D721Med (cell line): ENCODE data around the gene DUSP10.
A peak's percentile ranks its signal among the peaks of the same experiment; 100 is the strongest.

ENCODE experiments used
- DNase-seq: peaks from one replicate; pipeline ENCODE4 v3.0.0; 2011; ENCODE audit warnings: low spot score; ENCODE audit not compliant: insufficient read length
- FAIRE-seq: peaks from 2 replicates; lab custom pipeline; 2011; peaks lifted over from hg19 to GRCh38; lab: Jason Lieb, UNC
- CTCF ChIP-seq: IDR thresholded peaks from 2 replicates; pipeline ENCODE4 v1.5.1; 2012; ENCODE audit warnings: mild to moderate bottlenecking, control low read depth; ENCODE audit not compliant: insufficient read depth; ENCODE audit errors: missing control alignments

The DUSP10 gene

GRCh38 chr1:221695301-221695700 is 46.6 kb downstream of the DUSP10 start:
- DNase-seq (no peak), FAIRE-seq (peak; percentile 11)
- no peak for TF ChIP-seq CTCF

DNA sequence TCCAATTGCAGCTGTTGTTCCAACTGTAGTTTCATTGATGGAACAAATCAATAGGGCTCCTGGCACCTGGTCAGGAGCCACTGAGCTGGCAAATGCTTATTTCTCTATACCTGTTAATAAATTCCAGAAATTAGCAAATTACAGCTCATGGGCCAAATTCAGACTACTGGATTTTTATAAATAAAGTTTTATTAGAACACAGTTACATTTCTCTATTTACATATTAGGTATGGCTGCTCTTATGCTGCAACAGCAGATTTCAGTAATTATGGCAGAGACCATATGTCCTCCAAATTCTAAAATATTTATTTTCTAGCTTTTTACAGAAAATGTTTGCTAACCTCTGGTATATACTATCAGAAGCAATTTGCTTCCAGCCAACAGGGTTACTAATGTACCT is 47.8 kb downstream of the DUSP10 start:
- no peak for FAIRE-seq

DNA sequence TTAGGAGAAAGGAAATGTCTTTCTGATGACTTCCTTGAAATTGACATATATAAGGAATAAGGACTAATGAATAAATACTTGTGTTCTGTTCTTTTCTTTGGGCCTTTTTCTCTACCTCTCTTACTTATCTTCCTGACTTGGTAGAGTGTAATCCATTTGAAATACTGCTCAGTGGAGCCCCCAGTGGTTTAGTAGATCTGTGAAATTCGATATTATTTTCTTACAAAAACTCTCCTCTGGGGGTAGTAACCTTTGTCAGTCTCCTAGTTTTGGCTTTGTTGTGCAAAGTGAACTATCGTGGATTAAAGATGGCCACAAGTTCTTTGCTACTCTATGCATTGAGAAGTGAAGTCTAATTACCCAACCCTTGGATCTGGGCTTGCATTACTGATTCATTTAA is 48.8 kb downstream of the DUSP10 start:
- no peak for TF ChIP-seq CTCF
- FAIRE-seq (no peak), DNase-seq (no peak)

More for the DNA sequence above, 47.8 kb downstream of the DUSP10 start:
- no peak for TF ChIP-seq CTCF
- no peak for DNase-seq

GRCh38 chr1:221692643-221693042 is 49.2 kb downstream of the DUSP10 start:
- TF ChIP-seq CTCF = no peak
- DNase-seq (no peak), FAIRE-seq (no peak)

DNA sequence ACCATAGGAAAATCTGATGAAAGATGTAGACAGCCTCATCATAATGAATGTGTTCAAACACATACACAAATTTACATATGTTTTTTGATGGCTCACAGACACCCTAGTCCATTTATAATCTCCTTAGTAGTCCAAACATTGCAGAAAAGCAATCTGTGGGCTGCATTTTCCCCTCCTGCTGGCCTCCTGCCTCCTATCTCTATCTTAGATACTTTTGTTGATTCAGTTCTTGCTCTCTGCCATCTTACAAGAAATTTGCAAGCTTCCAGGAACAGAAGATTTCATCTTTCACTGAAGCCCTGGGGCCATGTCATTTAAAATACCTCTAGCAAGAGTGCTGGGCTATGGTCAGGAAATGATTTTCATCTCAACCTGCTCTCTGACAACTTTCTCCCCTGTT is 50.6 kb downstream of the DUSP10 start:
- no peak for TF ChIP-seq CTCF
- DNase-seq (no peak), FAIRE-seq (no peak)

DNA sequence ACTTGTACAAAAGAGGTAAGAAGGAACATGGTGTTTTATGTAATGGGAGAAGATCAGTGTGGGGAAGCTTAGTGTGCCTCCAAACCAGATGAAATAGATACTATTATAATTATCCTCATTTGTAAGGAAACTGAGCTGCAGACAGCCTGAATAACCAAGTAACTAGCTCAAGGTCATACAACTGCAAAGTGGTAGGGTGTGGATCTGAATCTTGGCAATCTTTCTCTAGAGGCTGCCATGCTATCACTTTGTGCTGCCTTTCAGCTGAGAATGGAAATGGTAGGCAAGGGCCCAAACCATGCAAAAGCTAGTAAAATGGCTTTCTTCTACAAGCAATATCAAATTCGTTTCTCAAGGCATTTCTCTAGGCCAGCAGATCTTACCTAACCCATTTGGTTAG is 51.0 kb downstream of the DUSP10 start:
- DNase-seq (no peak), FAIRE-seq (no peak)
- TF ChIP-seq CTCF = no peak

DNA sequence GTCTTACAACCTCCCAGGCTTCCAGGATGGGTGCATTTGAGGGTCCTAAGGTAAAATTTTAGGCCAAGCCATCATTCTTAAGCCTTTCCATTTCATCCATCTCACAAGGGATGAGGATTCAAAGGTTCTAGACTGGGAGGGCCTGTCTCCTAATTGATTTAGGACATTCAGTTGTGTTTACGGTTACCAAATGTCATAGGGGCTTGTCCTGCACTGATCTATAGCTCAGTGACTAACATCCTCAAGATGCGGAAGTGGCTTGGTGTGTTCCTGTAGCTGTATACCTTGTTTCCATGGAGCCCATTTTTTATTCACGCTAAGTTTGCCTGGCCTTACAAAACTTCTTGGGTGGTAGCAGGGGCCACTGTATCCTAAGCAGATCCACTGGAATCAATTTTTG is 52.8 kb downstream of the DUSP10 start:
- no peak for TF ChIP-seq CTCF
- FAIRE-seq = no peak
- no peak for DNase-seq
